HL-60/S4 treated with phorbol 12-myristate 13-acetate at 8.2 ng/mL for 4 days and 3 days (cell line): ENCODE data around the gene RFESD.

Source experiments
- in situ Hi-C: fragments of 300-500 bp; cut with MboI; formaldehyde crosslinking; loops from 2 replicates; pipeline ENCODE4 v1.15.0; 2022; ENCODE audit warnings: low sequenced_read_pairs

RFESD gene

GRCh38 chr5:95646569-95647431 is at the start of gene RFESD:
RFESD (plus strand) TSS chr5:95646777; CDS start chr5:95652272, 5,495 bp downstream.
- in situ Hi-C loops = no loop called here

DNA sequence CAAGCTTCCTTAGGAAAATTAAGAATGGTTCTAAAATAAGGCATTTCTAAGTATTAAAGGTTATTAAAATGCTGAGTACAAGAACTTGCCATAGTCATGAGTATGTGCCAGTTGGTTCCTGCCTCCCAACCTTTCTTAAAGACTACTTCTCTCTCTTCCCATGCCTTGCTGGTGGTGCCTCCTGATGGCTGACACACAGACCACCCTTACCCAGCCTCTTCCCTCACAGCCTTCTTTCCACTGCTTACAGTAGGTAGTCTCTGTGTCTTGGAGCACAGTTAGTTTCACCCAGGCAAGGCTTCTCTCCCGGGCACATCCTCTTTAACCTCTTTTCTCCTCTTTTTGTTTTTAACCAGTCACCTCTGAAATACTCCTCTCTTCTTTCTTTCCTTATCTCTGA is 47.3 kb upstream of the RFESD start:
- in situ Hi-C loops = no loop called here

DNA sequence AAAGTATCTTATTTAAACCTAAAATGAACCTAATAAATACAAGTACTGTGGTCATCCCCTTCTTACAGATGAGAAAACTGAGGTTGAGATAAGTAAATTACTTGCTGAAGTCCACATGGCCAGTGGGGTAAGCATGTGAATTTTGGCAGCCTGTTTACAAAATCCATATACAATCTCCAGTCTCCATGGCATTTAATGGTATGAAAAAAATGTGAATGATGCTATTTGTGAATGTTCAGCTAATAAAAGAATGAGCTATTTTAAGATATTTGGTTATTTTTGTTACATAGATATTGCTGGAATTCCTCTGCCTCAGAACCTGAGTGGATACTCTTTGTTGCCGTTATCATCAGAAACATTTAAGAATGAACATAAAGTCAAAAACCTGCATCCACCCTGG is 46.0 kb upstream of the RFESD start:
- in situ Hi-C loops = no loop called here

- in situ Hi-C loops = no loop called here
Measured at GRCh38 chr5:95605786-95606185, 40.8 kb upstream of the RFESD start.

GRCh38 chr5:95606419-95606818 is 40.2 kb upstream of the RFESD start:
- in situ Hi-C loops = no loop called here

- in situ Hi-C loops = no loop called here
Measured at GRCh38 chr5:95609711-95610110, 36.9 kb upstream of the RFESD start.

- in situ Hi-C loops = no loop called here
Measured at GRCh38 chr5:95610546-95610945, 36.0 kb upstream of the RFESD start.

- in situ Hi-C loops = no loop called here
Measured at GRCh38 chr5:95611396-95611795, 35.2 kb upstream of the RFESD start.

DNA sequence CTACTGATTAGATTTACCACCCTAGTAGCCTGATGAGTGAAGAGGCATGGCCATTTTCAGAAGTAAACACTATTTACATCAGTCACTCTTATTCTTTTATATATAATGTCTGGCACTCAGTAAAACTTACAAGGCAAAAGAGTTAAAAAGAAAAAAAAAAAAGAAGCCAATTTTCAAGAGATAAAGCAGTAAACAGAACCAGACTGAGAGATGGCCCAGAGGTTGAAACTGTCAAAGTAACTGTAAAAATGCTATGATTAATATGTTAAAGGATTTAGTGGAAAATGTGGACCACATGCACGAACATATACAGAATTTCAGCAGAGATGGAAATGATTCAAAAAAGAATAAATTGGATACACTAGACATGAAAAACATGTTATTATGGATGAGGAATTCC is 33.1 kb upstream of the RFESD start:
- in situ Hi-C loops = no loop called here

DNA sequence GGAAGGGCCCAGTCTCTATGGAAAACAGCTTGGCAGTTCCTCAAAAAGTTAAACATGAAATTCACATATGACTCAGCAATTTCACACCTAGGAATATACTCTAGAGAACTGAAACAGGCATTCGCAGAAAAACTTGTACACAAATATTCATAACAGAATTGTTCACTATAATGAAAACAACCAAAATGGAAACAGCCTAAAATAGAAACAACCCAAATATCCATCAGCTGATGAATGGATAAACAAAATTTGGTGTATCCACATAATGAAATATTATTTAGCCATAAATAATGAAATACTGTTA is 31.5 kb upstream of the RFESD start:
- in situ Hi-C loops = no loop called here

- in situ Hi-C loops = no loop called here
Measured at GRCh38 chr5:95617057-95617456, 29.5 kb upstream of the RFESD start.

DNA sequence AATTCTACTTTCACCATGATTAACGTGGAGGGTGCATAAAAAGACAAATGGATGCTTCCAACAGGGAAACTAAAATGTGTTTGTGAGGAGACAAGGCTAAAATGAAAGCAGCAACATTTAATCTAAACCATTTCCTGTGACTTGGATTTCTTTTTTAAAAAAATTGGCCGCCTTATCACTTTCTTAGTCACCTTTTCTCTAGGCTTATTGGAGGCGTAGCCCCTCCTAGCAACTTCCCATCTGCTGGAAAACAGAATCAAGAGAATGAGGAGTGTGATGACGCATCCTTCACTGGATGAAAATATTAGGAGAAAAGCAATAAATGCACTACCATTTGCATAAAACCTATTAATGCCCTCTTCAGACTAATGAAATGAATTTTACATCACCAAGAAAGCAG is 27.5 kb upstream of the RFESD start:
- in situ Hi-C loops = no loop called here

GRCh38 chr5:95619514-95620029 is 27.0 kb upstream of the RFESD start:
- in situ Hi-C loops = no loop called here

DNA sequence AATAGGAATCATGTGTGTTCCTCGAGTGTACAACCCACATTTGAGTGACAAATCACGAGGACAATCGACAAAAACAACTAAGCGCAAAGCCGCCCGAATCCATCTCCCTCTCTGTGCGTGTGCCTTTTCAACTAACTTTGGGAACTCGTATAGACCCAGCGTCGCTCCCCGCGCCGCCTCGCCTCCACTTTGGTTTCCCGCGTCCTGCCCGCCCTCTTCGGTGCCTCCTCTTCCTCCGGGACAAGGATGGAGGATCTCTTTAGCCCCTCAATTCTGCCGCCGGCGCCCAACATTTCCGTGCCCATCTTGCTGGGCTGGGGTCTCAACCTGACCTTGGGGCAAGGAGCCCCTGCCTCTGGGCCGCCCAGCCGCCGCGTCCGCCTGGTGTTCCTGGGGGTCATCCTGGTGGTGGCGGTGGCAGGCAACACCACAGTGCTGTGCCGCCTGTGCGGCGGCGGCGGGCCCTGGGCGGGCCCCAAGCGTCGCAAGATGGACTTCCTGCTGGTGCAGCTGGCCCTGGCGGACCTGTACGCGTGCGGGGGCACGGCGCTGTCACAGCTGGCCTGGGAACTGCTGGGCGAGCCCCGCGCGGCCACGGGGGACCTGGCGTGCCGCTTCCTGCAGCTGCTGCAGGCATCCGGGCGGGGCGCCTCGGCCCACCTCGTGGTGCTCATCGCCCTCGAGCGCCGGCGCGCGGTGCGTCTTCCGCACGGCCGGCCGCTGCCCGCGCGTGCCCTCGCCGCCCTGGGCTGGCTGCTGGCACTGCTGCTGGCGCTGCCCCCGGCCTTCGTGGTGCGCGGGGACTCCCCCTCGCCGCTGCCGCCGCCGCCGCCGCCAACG is 26.3 kb upstream of the RFESD start, which contains the start of gene GPR150:
Gene GPR150 (plus strand): TSS at position 58 of the 840 bp plus-strand sequence. CDS start 189 bp downstream, at position 247.
- in situ Hi-C loops = no loop called here

- in situ Hi-C loops = no loop called here
Measured at GRCh38 chr5:95620870-95621838, 25.4 kb upstream of the RFESD start.

DNA sequence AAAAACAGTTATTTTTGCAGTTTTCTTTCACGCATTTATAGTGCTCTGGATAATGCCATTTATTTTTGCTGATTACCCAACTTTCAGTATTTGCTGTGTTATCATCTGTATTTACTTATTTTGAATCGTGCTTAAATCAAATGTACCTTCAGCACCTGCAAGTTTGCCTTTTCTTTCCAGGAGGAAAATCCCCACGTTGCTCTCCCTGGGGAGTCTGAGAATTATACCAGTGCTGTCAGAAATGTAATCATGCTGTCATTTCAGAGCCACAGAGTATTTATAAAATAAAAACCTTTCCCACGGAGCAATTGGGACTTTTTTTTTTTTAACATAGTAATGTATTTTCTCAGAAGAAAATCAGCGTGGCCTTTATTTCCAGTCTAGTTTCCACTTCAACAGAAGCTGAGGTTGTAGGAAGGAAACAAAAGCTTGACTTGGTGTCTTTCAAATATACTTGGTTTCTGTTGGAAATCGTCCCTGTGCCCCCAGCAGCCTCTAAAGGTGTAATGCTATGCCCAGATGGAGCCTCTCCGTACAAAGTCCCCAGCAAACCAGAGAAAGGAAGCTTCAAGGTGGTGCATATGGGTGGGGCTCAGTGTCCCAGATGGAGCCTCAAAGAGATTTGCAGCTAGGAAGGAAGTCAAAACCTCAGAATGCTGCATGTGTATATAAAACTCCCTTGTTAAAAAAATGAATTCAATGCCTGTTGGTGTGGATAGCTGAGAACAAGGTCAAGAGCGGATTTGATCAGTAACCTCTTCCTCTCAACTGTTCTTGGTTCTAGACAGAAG is 24.5 kb upstream of the RFESD start:
- in situ Hi-C loops = no loop called here

DNA sequence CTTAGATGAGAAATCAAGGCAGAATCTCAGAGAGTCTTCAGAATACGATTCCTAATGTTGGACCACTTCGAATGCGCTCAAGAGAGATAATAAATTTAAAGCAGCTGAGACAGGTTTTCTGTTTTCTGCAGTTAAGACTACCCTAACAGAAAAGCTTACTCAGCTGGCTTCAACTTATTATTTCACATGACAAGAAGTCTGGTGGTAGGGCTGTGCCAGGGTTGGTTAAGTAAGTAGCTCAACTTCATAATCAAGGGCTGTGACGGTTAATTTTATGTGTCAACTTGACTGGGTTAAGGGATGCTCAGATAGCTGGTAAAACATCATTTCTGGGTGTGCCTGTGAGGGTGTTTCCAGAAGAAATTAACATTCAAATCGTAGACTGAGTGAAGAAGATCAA is 22.9 kb upstream of the RFESD start:
- in situ Hi-C loops = no loop called here

- in situ Hi-C loops = no loop called here
Measured at GRCh38 chr5:95624368-95624767, 22.2 kb upstream of the RFESD start.

- in situ Hi-C loops = no loop called here
Measured at GRCh38 chr5:95626701-95627100, 19.9 kb upstream of the RFESD start.
